ENCODE results near the gene PDE3A.

The PDE3A gene

GRCh38 chr12:20507056-20507455, 138.7 kb downstream of the PDE3A start:
- H3K4me3 ChIP-seq (replicated peaks; ENCODE audit: low read depth, low read length), result no peak overlapping the region
- no peak for DNase-seq (ENCODE audit: extremely low read depth, insufficient read length)
- no peaks in the 10 kb centered on the region for H3K36me3 ChIP-seq (ENCODE audit: control insufficient read depth, insufficient read depth, low read length)
- no peaks in the 10 kb centered on the region for H3K27me3 ChIP-seq (replicated peaks; ENCODE audit: control insufficient read depth, insufficient read depth, low read length)
- TF ChIP-seq CTCF (IDR thresholded peaks at IDR 0.05; ENCODE audit: insufficient read depth, low read length, poor library complexity, severe bottlenecking), result no peak

- TF ChIP-seq CTCF (IDR thresholded peaks at IDR 0.05; ENCODE audit: insufficient read depth, low read length, poor library complexity, severe bottlenecking), result no peak
- Histone ChIP-seq H3K4me3 (replicated peaks; ENCODE audit: low read depth, low read length) (no peak overlapping the region), H3K36me3 (ENCODE audit: control insufficient read depth, insufficient read depth, low read length) (no peaks in the 10 kb centered on the region), H3K27me3 (replicated peaks; ENCODE audit: control insufficient read depth, insufficient read depth, low read length) (no peaks in the 10 kb centered on the region)
- no peak for DNase-seq (ENCODE audit: extremely low read depth, insufficient read length)
These were observed 139.4 kb downstream of the PDE3A start for GRCh38 chr12:20507711-20508110.

- H3K27me3 ChIP-seq (replicated peaks; ENCODE audit: control insufficient read depth, insufficient read depth, low read length), result no peaks in the 10 kb centered on the region
- TF ChIP-seq CTCF (IDR thresholded peaks at IDR 0.05; ENCODE audit: insufficient read depth, low read length, poor library complexity, severe bottlenecking), result no peak
- no peaks in the 10 kb centered on the region for H3K36me3 ChIP-seq (ENCODE audit: control insufficient read depth, insufficient read depth, low read length)
- no peak overlapping the region for H3K4me3 ChIP-seq (replicated peaks; ENCODE audit: low read depth, low read length)
- DNase-seq (ENCODE audit: extremely low read depth, insufficient read length), result no peak
These were observed 140.0 kb downstream of the PDE3A start for GRCh38 chr12:20508359-20508758.

- Histone ChIP-seq H3K36me3 (ENCODE audit: control insufficient read depth, insufficient read depth, low read length) (no peaks in the 10 kb centered on the region), H3K27me3 (replicated peaks; ENCODE audit: control insufficient read depth, insufficient read depth, low read length) (no peaks in the 10 kb centered on the region), H3K4me3 (replicated peaks; ENCODE audit: low read depth, low read length) (no peak overlapping the region)
- no peak for TF ChIP-seq CTCF (IDR thresholded peaks at IDR 0.05; ENCODE audit: insufficient read depth, low read length, poor library complexity, severe bottlenecking)
- no peak for DNase-seq (ENCODE audit: extremely low read depth, insufficient read length)
These were observed 140.6 kb downstream of the PDE3A start for GRCh38 chr12:20508962-20509361.

- H3K27me3 ChIP-seq (replicated peaks; ENCODE audit: control insufficient read depth, insufficient read depth, low read length), result no peaks in the 10 kb centered on the region
- no peaks in the 10 kb centered on the region for H3K36me3 ChIP-seq (ENCODE audit: control insufficient read depth, insufficient read depth, low read length)
- no peak overlapping the region for H3K4me3 ChIP-seq (replicated peaks; ENCODE audit: low read depth, low read length)
- no peak for TF ChIP-seq CTCF (IDR thresholded peaks at IDR 0.05; ENCODE audit: insufficient read depth, low read length, poor library complexity, severe bottlenecking)
- DNase-seq (ENCODE audit: extremely low read depth, insufficient read length), result no peak
These were observed 142.5 kb downstream of the PDE3A start for GRCh38 chr12:20510811-20511210.

- Histone ChIP-seq H3K27me3 (replicated peaks; ENCODE audit: control insufficient read depth, insufficient read depth, low read length) (no peaks in the 10 kb centered on the region), H3K4me3 (replicated peaks; ENCODE audit: low read depth, low read length) (no peak overlapping the region), H3K36me3 (ENCODE audit: control insufficient read depth, insufficient read depth, low read length) (no peaks in the 10 kb centered on the region)
- no peak for DNase-seq (ENCODE audit: extremely low read depth, insufficient read length)
- TF ChIP-seq CTCF (IDR thresholded peaks at IDR 0.05; ENCODE audit: insufficient read depth, low read length, poor library complexity, severe bottlenecking), result no peak
These were observed 144.9 kb downstream of the PDE3A start for GRCh38 chr12:20513189-20513588.
